EH (cell line): ENCODE measurements around the gene UBN1.
"Not testable (repeated sequence)": the region's sequence is repeated elsewhere in the genome, so short reads cannot be mapped to it uniquely, and the experiment has no call there.

ENCODE experiments used
- DNase-seq: peaks from one replicate; pipeline ENCODE4 v3.0.0-alpha.2; 2015; ENCODE audit warnings: low read depth

The UBN1 gene

DNA sequence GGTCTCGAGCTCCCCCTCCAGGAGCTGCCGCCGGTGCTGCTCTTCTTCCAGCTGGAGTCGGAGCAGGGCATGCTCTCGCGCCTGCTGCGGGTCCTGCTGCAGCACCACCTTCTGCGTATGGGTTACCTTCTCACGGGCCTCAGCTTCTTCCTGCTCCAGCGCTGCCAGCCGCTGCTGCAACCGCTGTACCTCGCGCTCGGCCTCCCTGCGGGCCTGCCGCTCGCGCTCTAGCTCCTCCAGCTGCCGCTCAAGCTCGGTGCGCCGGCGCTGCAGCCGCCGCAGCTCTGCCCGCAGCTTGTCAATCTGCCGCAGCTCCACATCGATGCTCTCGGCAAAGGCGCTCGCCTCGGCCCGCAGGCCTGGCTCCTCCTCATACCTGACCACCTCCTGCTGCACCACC, 36.9 kb downstream of the UBN1 start:
- DNase-seq: no peak

DNA sequence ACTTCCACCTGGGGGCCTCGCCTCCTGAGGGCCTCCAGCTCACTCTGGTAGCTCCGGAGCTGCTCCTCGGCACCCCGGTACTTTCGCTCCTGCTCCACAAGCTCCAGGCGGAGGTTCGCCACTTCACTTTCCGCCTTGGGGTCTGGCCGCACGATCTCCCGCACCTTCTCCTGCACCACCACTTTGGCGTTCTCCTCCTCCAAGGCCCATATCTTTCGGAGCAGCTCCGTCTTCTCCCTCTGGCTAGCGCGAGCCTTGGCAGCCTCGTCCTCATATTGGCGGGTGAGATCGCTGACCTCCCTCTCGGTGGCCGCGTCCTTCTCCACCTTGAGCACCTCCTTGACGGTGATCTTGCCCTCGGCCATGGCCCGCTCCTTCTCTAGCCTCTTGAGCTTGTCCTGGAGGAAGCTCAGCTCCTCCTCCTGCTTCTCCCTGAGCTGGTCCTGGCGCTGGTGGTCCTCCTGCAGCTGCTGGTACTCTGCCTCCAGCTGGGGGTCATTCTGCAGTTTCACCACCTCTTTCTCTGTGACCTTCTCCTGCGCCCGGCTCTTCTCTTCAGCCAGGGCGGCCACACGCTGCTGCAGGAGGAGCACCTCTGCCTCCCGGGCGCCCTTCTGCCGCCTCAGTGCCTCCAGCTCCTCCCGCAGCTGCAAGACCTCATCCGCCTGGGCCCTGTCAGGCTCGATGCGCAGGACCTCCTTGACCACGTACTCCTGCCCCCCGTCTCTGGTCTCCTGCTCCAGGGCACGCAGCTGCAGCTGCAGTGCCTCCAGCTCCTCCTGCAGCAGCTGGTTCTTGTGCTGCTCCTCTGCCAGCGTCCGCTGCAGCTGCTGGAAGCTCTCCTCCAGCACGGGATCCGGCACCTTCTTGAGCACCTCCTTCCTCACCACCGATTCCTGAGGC, 37.9 kb downstream of the UBN1 start:
- DNase-seq: no peak

DNA sequence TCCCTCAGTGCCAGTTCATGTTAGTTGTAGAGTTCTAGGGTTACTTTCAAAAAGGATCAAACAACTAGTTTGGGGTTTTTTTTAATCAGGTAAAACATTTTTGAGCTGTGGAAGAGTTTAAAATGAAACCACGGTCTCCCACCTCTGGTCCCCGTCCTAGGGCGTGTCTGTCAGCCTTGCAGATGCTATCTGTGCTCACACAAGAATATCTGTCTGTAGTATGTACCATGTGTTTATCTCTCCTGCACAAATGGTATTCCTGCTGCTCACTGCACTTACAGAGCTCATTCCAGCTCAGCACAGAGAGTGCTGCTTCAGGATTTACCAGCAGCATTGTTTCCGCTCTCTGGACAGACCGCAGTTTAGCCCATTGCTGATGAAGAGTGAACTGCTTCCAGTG, 38.9 kb downstream of the UBN1 start:
- DNase-seq: no peak

DNA sequence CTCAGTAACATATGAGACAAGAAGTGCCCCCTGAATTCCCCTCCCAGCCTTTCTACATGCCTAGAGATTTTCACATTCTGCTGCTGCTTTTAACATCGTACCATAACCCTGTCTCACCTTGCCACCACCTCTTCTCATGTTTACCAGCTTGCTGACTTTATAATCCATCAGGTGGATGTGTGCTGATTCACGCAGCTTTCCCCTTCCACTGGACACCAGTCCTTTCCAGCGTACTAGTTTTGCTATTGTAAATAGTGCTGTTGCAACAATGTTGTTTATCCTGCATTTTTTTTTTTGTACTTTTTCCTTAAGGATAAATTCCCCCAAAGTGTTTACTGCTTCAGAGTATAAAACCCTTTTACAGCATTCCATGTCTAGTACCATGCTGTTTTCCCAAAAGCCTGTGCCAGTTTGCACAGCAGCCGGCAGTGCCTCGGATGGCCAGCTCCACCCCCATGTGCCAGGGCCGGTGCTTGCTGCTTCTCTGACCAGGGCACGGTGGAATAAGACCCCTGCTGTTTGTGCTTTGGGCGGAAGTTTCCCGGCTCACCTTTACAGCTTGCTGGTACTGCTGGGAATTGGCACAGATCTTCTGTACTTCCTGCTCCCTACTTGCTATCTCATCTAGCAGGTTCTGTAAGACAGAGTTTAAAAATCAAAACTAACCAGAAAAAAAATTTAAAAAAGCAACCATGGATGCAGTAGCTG, 41.3 kb downstream of the UBN1 start:
- no peak for DNase-seq

DNA sequence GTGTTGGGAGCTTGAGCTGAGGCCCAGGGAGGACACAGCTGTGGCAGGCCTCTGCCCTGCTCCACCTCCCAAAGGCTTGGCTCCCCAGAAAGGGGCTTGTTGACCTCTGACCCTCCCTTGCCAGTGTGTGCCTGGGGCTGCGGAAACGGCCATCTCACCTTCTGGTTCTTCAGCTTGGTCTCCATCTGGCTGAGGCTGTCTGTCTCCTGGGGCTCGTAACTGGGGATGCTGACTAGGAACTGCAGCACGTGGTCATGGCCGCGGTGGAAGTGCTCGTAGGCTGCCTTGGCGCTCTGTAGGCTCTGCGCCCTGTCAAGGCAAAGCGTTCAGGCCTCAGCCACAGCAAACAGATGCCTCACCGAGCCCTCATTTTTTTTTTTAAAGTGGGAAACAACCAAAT, 42.7 kb downstream of the UBN1 start:
- DNase-seq: no peak

DNA sequence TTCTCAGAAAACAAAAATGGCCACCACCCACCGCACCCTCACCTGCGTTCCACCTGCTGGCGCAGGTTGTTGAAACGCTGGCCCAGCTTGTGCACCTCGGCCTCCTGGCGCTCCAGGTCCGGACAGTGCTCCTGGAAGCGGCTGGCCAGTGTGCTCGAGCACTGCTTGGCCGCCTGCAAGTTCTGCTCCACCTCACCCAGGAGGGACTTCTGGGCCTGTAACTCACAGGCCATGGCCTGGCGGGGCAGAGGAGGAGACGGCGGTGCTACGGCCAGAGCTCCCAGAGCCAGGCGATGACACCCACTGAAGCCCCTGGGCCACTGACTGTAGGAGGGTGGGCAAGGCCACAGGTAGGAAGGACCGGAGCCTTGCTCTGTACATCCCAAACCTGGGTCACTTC, 43.4 kb downstream of the UBN1 start:
- no peak for DNase-seq

DNA sequence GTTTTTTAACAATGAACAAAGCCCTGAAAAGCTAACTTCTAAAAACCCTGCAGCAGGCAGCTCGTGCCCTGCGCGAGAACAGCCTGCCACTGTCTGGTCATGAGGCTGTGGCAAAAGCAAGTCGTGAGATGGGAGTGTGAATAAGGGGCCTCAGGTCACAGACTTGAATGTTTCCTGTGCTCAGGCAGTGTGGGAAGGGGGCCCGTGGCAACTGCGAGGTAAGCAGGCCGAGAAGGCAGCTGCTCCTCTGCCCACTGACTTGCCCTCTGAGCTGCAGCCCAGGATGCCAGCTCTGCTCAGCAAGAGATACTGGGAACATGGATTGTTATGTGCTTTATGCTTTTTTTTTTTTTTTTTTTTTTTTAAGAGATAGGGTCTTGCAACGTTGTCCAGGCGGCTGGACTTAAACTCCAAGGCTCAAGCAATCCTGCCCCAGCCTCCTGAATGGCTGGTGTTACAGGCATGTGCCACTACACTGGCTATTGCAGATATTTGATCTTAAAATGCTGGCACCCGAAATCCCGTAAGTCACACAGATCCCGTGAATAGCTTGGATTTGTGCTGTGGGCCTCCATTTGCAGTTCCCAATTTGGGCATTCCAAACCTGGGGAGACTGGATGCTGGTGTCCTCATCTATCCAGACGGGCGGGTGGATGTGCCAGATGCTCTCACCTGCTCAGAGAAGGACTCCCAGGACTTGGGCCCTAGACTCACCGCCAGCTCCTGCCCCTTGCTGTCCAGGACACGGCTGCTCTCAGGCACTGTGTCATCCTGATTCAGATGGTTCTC, 44.0 kb downstream of the UBN1 start:
- DNase-seq: no peak

DNA sequence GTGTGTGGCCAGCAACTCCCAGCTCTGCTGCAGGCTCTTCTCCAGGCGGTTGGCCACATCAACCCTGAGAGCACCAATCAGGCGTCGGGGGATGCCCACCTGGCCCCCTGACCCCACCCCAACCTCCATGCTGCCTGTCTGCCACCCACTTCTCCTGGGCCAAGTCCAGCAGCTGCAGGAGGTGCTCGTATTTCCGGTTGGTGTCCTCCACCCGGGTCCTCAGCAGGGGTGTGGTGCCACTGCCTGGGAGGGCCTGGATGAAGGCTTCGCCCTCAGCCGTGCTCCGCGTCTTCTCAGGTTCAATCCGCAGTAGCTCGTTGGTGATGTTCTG, 44.6 kb downstream of the UBN1 start:
- peak; percentile 15 for DNase-seq

DNA sequence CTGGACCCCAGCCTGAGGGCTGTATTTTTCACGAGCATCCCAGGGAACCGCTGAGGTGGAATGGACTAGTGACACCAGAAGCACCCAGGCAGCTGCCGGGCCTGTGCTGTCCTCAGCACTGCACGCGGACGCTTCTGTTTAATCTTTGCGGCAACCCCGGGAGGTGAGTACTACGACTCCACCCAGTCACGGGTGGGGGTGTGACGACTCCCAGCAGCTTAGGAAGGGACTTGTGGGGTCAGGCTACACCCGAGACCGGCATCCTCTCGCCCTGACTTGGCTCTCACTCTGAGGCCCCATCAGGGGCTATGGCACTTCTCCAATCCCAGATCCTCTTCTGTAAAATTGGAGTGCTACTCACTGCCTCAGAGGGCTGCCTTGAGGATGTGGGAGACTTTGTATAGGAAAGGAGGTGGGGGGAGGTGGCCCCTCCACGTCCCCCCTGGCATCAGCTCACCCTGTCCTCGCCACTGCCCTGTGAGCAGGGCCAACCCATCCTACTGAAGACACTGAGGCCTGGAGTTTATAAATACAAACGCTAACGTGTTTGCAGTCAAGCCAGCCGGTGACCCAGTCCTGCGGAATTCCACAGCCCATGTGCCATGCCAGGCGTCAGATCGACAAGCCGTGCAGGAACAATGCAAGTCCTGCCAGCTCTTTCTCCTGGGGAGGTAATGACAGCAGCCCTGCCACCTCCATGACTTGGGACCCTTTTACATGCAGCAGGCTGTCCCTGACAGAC, 45.3 kb downstream of the UBN1 start:
- peak; percentile 46 for DNase-seq

DNA sequence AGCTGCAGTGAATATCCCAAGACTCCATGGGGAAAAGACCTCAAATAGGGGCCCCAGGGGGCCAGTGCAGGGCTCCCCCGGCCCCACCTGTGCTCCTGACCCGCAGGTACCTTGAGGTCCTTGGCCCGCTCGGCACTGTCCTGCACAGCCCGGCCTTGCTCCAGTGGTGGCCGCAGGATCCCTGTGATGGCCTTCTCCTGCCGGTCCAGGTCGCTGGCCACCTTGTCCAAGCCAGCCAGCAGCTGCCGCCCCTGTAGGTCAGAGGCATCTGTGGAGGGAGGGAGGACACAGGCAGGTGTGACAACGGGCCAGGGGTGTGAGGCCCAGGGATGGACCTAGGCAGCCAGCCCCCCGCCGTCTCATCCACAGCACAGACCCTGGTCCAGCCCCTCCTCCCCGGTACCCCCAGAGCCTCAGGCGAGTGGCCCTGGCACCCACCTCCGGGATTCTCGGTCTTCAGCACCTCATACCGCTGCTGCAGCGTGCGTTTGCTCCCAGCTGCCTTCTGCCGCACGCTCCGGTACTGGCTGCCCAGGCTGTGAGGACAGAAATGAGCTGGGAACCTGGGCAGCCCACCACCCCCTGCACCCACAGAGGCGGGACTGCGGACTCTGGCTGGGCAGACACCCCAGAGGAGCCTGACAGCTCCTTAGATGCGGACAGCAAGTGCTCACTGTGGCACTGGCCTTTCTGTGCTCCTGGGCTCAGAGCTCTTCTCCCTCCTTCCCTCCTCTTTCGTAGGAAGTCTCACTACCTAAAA, 46.0 kb downstream of the UBN1 start:
- DNase-seq: no peak

DNA sequence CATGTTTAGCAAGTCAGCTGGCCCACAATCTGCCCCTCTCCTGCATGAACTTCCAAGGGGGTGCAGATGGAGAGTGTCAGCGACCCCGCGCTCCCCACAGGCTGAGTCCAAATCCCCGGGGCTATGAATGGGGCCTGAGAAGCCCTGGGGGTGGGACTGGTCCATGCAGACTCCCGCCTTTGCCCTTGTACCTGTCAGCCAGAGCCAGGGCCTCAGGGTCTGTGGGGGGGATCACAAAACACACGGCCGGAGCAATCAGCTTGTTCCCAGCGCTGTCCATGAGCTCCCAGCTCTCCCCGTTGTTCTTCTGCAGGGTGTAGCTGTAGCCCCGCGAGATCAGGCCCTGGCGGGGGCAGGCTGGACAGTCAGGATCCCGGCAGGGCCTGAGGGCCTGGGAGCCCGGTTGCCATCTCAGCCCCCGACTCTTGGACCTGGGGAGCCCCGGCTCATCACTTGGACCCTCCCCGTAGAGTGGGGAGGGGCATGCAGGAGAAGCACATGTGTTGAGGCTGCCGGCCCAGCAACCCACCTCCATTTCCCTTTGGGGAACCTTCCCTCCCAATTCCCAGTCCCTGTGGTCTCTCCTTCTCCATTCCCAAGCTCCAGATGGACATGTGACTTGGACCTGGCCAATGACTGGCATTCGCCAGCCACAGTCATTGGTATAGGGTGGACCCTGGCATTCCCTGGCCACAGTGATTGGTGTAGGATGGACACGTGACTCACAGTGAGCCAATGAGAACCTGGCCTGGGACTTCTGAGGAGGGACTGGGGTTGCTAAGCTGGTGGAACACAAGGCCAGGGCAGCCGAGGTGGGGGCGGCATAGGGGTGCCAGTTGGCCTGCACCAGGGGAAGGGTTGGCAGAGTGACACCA, 47.2 kb downstream of the UBN1 start:
- peak; percentile 8 for DNase-seq

DNA sequence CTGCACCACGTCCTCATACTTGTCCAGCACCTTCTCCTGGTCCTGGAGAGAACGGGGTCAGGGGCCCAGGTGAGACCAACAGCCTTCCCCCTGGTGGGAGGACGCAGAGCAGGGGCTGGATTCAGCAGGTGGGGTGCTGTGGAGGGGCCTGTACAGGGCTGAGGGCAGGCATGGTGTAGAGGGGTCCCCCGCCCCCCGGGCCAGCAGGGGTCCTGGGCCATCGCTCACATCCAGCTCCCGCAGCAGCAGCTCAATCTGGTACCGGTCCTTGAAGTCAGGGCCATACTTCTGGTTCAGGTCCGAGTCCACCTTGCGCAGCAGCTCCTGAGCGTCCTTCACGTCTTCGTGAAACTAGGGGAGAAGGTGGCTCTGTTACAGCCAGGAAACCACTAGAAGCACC, 48.1 kb downstream of the UBN1 start:
- DNase-seq: no peak

DNA sequence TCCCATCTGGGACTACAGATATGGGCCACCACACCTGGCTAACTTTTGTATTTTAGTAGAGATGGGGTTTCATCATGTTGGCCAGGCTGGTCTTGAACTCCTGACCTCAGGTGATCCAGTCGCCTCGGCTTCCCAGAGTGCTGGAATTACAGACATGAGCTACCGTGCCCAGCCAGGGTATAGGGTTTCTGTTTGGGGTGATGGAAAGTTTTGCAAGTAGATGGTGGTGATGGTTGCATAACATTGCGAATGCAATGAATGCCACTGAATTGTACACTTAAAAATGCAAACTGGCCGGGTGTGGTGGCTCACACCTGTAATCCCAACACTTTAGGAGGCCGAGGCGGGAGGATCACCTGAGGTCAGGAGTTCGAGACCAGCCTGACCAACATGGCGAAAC, 49.5 kb downstream of the UBN1 start:
- DNase-seq: not testable (repeated sequence)

DNA sequence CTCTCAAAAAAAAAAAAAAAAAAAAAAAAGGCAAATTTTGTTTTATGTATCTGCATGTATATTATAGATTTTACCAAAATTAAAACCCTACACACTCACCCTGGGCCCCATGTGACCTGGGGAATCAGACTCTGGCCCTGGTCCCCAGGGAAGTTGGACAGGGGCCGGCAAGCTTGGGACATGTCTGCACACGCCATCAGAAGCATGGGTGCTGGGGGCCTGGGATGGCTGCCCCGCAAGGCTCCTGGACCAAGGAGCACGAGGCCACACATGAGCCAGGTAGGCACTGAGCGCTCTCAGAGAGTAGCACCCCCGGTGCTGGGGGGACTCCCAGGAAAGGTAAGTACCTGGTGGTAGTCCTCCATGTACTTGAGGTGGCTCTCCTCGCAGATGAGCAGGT, 50.0 kb downstream of the UBN1 start:
- DNase-seq: no peak

DNA sequence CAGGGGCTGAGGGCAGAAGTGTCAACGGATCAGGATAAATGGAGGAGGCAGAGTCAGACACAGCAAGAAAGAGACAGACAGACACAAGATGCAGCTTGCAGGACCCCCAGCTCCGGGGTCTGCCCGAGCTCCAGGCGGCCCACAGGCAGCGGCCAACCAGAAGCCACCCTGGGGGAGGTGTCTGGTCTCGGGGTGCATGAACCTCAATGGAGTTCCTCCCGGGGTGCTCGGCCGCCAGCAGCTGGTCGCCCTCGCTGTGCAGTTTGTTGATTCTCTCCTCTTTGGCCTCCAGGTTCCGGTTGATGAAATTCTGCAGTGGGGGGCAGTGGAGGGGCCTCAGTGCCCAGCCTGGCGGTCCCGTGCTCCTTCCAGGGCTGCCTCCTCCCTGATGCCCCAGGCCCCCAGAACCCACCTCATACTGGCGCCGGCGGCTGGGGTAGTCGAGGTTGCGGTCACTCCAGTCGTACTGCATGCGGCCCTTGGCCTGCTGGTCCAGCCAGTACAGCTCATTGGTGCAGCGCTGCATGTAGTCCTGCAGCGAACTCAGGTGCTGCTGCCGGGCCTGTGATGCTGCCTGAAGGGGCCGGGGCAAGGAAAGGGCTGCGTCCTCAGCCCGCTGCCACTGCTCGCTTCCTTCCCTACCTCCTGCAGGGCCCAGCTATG, 51.7 kb downstream of the UBN1 start:
- DNase-seq: no peak

DNA sequence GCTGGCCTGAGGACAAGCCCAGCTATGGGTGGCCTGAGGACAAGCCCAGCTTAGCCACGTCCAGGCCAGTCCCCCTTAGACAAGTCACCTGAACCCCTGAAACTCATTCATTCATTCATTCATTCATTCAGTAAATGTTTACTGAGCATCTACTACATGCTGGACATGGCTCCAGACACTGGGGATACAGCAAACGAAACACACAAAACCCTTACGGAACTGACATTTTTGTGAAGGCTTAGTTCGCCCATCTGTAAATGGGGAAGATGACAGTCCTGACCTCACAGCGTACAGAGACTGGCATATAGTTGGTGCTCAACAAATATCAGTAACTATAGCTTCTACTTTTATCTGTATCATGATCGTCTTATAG, 52.2 kb downstream of the UBN1 start:
- DNase-seq: no peak

DNA sequence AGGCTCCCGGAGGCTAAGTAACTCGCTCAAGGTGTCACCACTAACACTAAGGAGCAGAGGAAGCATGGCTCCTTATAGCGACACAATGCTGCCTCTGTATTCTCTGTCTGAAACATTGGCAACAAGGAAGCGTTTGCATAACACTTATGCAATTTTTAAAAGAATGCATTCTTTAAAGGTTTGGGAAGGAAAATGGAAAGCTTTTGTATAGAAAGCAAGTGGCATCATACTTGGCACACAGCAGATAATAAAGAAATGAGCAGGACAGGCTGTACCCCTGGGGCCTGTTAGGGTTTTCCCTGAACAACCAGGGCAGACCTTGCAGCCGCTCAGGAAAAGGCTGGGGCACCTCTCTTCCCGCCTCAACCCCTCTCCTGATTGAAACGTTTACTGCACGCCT, 52.8 kb downstream of the UBN1 start:
- DNase-seq: no peak

DNA sequence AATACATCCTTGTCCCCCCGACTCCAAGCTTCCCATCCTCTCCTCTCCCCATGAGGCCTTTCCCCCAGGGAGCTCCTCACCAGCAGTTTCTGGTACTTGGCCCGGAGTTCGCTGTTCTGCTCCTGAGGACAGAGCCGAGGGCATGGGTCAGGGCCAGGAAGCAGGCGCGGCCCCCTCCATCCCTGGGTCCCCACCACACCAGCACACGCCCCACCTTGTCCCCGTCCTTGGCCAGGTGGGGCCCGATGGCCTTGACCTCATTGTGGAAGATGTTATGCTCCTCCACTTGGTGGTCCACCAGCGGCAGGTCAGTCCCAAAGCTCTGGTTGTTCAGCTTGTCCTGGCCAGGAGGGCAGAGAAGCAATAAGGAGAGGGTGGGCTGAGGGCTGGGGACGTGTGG, 53.5 kb downstream of the UBN1 start:
- no peak for DNase-seq

DNA sequence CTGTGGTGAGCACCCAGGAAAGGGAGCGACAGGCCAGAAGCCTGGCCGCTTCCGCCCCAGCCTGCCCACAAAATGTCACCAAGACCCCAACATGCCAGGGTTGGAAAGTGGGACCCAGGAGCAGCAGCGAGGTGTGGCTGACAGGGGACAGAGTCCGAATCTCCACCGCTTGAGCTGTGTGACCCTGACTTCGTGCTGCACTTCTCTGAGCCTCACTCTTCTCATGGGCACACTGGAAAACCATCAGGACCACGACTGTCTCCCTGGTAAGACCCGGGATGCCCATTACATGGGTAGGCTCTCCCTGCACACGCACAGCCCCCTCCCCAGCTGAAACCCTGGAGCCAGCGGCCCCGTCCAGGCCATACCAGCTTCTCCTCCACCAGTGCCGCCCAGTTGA, 54.8 kb downstream of the UBN1 start:
- DNase-seq: no peak
